HepG2 (cell line): Measurements from ENCODE around the gene ZNF230. TPM values are rescaled to one million over a fixed set of nuclear protein-coding genes. Genes with fewer than 3 reads are reported as not detected.

Experiments
- BRCA1 ChIP-seq: sonication (generic); formaldehyde crosslinking; IDR thresholded peaks from 2 replicates; pipeline ENCODE4 v1.4.0; 2020; ENCODE audit warnings: missing genetic modification reagents
- FOXM1 ChIP-seq: sonication (generic); formaldehyde crosslinking; IDR thresholded peaks from 2 replicates; pipeline ENCODE4 v1.5.0; 2020; ENCODE audit warnings: missing genetic modification reagents
- ZNF460 ChIP-seq: sonication (generic); formaldehyde crosslinking; IDR thresholded peaks from 2 replicates; pipeline ENCODE4 v1.5.1; 2020; ENCODE audit warnings: missing genetic modification reagents, mild to moderate bottlenecking, borderline replicate concordance
- polyA plus RNA-seq, 8 experiments: library from polyadenylated mRNA; depleted of rRNA in 3 of 8; stranded (reverse) in 7 of 8; unstranded in 1 of 8; fragments of >200 nt; fragmentation: Illumina TruSeq in 4 of 8; extraction: Trizol in 4 of 8; gene quantifications; 2 replicates each; pipeline versions ENCODE4 v1.2.1 to v1.2.3, GENCODE V29; 2011 to 2016; ENCODE audit warnings: low read depth in 4 of 8, missing spikeins in 1 of 8, mixed read lengths in 1 of 8; ENCODE audit not compliant: insufficient read depth in 1 of 8
- total RNA-seq, 5 experiments: library from RNA; depleted of rRNA; stranded (reverse); fragments of >200 nt; fragmentation: Illumina TruSeq; extraction: Trizol; gene quantifications; 2 replicates each; pipeline ENCODE4 v1.2.3, GENCODE V29; 2016; ENCODE audit warnings: low read depth in 1 of 5
- TF ChIP-seq, protein P1 (sequence below): sonication (generic); formaldehyde crosslinking; IDR thresholded peaks from 2 replicates; pipeline ENCODE4 v1.4.0; 2020; ENCODE audit warnings: mild to moderate bottlenecking, missing genetic modification reagents
- TF ChIP-seq, protein P2 (sequence below): sonication (generic); formaldehyde crosslinking; IDR thresholded peaks from 2 replicates; pipeline ENCODE4 v1.5.1; 2020; ENCODE audit warnings: mild to moderate bottlenecking, moderate library complexity, missing genetic modification reagents
- TF ChIP-seq, protein P3 (sequence below): sonication (generic); formaldehyde crosslinking; IDR thresholded peaks from 2 replicates; pipeline ENCODE4 v1.4.0; 2020; ENCODE audit warnings: mild to moderate bottlenecking, missing genetic modification reagents, borderline replicate concordance
- TF ChIP-seq, protein P4 (sequence below): IDR thresholded peaks from 2 replicates; pipeline ENCODE4 v1.6.1; 2016; ENCODE audit warnings: low read depth, missing genetic modification reagents, missing compliant biosample characterization
- TF ChIP-seq, protein P5 (sequence below): IDR thresholded peaks from 2 replicates; pipeline ENCODE4 v1.6.1; 2016; ENCODE audit warnings: missing compliant biosample characterization, missing genetic modification reagents, borderline replicate concordance

ZNF230 gene
- total and polyA plus RNA-seq, 2 of the 13 experiments (the other 11 are each of a cell fraction or from before 2014, with no cell fraction given): 2.4 to 5.5 TPM

DNA sequence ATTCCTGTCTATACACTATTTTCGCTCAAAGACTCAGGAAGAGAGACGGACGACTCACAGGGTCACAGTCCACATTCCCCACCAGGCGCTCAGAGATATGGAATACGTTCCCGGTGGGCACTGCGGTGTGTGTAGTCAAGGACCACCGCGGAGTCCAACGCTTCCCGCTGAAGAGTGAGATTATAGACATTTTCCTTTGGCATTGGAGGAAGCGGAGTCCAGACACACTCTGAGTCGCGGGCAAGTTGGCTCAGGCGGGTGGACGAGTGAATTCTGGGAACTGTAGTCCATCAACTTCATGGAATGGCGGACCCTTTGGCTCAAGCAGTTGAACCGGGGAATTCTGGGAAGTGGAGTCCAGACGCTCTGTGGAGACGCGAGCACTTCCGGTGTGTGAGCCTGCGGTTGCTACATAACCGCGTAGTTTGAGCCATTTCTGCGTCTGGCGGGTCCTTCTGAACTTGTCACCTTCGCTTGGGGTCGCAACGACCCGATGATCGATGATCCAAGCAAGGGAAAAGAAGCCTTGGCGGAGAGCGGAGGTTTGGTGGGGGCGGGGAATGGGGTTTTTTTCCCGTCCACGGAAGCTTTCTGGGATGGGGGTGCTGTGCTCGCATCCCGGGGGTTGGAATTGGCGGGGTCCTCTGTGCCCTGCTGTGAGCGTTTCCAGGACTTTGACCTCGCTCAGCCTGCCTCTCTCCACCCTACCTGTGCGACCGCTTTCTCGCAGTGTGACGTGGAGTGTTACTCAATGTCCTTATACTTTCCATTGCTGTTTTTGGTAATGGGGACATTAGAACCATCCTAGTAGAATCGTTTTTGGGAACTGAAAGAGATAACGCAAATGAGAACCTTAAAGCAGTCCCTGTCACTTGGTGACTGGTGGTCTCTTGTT lies at the start of gene ZNF230 (continued):
- TF ChIP-seq, protein P1, sequence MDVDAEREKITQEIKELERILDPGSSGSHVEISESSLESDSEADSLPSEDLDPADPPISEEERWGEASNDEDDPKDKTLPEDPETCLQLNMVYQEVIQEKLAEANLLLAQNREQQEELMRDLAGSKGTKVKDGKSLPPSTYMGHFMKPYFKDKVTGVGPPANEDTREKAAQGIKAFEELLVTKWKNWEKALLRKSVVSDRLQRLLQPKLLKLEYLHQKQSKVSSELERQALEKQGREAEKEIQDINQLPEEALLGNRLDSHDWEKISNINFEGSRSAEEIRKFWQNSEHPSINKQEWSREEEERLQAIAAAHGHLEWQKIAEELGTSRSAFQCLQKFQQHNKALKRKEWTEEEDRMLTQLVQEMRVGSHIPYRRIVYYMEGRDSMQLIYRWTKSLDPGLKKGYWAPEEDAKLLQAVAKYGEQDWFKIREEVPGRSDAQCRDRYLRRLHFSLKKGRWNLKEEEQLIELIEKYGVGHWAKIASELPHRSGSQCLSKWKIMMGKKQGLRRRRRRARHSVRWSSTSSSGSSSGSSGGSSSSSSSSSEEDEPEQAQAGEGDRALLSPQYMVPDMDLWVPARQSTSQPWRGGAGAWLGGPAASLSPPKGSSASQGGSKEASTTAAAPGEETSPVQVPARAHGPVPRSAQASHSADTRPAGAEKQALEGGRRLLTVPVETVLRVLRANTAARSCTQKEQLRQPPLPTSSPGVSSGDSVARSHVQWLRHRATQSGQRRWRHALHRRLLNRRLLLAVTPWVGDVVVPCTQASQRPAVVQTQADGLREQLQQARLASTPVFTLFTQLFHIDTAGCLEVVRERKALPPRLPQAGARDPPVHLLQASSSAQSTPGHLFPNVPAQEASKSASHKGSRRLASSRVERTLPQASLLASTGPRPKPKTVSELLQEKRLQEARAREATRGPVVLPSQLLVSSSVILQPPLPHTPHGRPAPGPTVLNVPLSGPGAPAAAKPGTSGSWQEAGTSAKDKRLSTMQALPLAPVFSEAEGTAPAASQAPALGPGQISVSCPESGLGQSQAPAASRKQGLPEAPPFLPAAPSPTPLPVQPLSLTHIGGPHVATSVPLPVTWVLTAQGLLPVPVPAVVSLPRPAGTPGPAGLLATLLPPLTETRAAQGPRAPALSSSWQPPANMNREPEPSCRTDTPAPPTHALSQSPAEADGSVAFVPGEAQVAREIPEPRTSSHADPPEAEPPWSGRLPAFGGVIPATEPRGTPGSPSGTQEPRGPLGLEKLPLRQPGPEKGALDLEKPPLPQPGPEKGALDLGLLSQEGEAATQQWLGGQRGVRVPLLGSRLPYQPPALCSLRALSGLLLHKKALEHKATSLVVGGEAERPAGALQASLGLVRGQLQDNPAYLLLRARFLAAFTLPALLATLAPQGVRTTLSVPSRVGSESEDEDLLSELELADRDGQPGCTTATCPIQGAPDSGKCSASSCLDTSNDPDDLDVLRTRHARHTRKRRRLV (CRISPR knock-in tag): no peak
- TF ChIP-seq BRCA1 (CRISPR knock-in tag) (no peak), ZNF460 (CRISPR knock-in tag) (no peak), FOXM1 (no peak)
- TF ChIP-seq, protein P2, sequence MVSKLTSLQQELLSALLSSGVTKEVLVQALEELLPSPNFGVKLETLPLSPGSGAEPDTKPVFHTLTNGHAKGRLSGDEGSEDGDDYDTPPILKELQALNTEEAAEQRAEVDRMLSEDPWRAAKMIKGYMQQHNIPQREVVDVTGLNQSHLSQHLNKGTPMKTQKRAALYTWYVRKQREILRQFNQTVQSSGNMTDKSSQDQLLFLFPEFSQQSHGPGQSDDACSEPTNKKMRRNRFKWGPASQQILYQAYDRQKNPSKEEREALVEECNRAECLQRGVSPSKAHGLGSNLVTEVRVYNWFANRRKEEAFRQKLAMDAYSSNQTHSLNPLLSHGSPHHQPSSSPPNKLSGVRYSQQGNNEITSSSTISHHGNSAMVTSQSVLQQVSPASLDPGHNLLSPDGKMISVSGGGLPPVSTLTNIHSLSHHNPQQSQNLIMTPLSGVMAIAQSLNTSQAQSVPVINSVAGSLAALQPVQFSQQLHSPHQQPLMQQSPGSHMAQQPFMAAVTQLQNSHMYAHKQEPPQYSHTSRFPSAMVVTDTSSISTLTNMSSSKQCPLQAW (CRISPR knock-in tag): peak; percentile 16; the same call in 1 of the 2 replicates
- TF ChIP-seq, protein P3, sequence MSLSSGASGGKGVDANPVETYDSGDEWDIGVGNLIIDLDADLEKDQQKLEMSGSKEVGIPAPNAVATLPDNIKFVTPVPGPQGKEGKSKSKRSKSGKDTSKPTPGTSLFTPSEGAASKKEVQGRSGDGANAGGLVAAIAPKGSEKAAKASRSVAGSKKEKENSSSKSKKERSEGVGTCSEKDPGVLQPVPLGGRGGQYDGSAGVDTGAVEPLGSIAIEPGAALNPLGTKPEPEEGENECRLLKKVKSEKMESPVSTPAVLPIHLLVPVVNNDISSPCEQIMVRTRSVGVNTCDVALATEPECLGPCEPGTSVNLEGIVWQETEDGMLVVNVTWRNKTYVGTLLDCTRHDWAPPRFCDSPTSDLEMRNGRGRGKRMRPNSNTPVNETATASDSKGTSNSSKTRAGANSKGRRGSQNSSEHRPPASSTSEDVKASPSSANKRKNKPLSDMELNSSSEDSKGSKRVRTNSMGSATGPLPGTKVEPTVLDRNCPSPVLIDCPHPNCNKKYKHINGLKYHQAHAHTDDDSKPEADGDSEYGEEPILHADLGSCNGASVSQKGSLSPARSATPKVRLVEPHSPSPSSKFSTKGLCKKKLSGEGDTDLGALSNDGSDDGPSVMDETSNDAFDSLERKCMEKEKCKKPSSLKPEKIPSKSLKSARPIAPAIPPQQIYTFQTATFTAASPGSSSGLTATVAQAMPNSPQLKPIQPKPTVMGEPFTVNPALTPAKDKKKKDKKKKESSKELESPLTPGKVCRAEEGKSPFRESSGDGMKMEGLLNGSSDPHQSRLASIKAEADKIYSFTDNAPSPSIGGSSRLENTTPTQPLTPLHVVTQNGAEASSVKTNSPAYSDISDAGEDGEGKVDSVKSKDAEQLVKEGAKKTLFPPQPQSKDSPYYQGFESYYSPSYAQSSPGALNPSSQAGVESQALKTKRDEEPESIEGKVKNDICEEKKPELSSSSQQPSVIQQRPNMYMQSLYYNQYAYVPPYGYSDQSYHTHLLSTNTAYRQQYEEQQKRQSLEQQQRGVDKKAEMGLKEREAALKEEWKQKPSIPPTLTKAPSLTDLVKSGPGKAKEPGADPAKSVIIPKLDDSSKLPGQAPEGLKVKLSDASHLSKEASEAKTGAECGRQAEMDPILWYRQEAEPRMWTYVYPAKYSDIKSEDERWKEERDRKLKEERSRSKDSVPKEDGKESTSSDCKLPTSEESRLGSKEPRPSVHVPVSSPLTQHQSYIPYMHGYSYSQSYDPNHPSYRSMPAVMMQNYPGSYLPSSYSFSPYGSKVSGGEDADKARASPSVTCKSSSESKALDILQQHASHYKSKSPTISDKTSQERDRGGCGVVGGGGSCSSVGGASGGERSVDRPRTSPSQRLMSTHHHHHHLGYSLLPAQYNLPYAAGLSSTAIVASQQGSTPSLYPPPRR (CRISPR knock-in tag): peak; percentile 45; the same call in 1 of the 2 replicates
- TF ChIP-seq, protein P4, sequence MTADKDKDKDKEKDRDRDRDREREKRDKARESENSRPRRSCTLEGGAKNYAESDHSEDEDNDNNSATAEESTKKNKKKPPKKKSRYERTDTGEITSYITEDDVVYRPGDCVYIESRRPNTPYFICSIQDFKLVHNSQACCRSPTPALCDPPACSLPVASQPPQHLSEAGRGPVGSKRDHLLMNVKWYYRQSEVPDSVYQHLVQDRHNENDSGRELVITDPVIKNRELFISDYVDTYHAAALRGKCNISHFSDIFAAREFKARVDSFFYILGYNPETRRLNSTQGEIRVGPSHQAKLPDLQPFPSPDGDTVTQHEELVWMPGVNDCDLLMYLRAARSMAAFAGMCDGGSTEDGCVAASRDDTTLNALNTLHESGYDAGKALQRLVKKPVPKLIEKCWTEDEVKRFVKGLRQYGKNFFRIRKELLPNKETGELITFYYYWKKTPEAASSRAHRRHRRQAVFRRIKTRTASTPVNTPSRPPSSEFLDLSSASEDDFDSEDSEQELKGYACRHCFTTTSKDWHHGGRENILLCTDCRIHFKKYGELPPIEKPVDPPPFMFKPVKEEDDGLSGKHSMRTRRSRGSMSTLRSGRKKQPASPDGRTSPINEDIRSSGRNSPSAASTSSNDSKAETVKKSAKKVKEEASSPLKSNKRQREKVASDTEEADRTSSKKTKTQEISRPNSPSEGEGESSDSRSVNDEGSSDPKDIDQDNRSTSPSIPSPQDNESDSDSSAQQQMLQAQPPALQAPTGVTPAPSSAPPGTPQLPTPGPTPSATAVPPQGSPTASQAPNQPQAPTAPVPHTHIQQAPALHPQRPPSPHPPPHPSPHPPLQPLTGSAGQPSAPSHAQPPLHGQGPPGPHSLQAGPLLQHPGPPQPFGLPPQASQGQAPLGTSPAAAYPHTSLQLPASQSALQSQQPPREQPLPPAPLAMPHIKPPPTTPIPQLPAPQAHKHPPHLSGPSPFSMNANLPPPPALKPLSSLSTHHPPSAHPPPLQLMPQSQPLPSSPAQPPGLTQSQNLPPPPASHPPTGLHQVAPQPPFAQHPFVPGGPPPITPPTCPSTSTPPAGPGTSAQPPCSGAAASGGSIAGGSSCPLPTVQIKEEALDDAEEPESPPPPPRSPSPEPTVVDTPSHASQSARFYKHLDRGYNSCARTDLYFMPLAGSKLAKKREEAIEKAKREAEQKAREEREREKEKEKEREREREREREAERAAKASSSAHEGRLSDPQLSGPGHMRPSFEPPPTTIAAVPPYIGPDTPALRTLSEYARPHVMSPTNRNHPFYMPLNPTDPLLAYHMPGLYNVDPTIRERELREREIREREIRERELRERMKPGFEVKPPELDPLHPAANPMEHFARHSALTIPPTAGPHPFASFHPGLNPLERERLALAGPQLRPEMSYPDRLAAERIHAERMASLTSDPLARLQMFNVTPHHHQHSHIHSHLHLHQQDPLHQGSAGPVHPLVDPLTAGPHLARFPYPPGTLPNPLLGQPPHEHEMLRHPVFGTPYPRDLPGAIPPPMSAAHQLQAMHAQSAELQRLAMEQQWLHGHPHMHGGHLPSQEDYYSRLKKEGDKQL (CRISPR knock-in tag): no peak
- TF ChIP-seq, protein P5, sequence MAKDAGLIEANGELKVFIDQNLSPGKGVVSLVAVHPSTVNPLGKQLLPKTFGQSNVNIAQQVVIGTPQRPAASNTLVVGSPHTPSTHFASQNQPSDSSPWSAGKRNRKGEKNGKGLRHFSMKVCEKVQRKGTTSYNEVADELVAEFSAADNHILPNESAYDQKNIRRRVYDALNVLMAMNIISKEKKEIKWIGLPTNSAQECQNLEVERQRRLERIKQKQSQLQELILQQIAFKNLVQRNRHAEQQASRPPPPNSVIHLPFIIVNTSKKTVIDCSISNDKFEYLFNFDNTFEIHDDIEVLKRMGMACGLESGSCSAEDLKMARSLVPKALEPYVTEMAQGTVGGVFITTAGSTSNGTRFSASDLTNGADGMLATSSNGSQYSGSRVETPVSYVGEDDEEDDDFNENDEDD: peak; percentile 50; the same call in 1 of the 2 replicates
